ENCODE measurements around the gene TLCD4. TPM values are rescaled to one million over a fixed set of nuclear protein-coding genes. Genes with fewer than 3 reads are reported as not detected.

Gene TLCD4
- total RNA-seq, result 7.8 TPM

GRCh38 chr1:95117207-95118066 is at the start of gene TLCD4:
TLCD4 (plus strand) TSS chr1:95117355; CDS start chr1:95143902, 26,547 bp downstream.

GRCh38 chr1:95072532-95073419 is 44.4 kb upstream of the TLCD4 start, which contains the start of gene ALG14:
ALG14 (minus strand) TSS chr1:95072951; CDS start chr1:95072898, 53 bp downstream.

Small RNA genes within 50 kb of the gene (small RNA-seq; reads per million reads assigned to genes)
- gene RF00019 (ENCODE audit: low replicate concordance), result not detected

Other genes starting within 250 kb of the TLCD4 start
- 144 TPM for gene CNN3, start 190.2 kb upstream of the TLCD4 start, total RNA-seq
- 4.7 TPM for gene ALG14, start 44.4 kb upstream of the TLCD4 start, total RNA-seq
- gene RWDD3, start 116.9 kb downstream of the TLCD4 start, total RNA-seq, result 17.8 TPM

Measured in parietal lobe (tissue), 2 donors.